ENCODE data around the gene MRM1.

Gene MRM1

DNA sequence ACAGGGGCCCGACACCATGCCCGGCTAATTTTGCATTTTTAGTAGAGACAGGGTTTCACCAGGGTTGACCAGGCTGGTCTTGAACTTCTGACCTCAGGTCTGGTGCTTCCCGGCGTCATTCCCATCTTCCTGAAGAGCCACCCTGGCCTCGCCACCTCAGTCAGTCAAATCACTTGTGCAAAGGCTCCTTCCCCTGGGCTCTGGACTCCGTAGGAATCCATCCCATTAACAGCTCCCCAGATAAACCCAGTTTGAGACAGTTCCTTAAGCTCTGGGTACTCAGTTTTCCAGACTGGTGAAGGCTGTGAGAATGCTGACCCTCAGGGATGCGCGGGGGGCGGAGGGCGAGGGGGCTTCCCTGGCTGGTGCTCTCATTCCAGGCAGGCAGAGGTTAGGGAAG, 39.5 kb downstream of the MRM1 start:
- peaks cover 74% of the 10 kb centered on the region for H3K27me3 Mint-ChIP-seq
- no peak overlapping the region for H3K4me3 Mint-ChIP-seq
- DNase-seq (no peak), ATAC-seq (no peak)
- peaks cover 23% of the 10 kb centered on the region for H3K4me1 Mint-ChIP-seq
- H3K27ac Mint-ChIP-seq = no peak overlapping the region
- H3K9me3 Mint-ChIP-seq = no peaks in the 10 kb centered on the region

DNA sequence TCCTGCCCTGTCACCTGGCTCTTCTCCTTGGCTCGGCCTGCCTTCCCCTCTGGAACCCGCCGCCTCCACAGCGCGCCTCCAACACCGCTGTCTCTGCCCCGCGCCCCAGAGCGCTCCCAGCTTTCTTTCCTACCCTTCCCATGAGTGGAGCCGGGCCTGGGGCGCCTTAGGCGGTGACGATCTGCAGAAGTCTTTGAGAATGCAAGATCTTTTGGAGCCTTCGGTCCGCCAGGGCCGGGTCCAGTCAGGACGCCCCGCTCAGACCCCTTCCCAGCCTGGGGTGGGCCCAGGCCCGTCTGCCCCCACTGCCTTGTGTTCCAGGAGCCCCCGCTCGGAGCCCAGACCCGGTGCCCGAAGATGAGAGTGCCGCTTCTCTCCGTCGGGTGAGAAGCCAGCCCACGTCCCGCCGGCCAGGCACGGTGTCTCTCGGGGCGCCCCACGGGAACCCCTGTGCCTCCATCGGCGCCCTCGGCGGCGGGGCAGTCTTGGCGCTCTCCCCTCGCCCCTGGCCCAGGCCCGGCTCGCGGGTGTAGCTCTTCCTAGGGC, 40.0 kb downstream of the MRM1 start:
- no peaks in the 10 kb centered on the region for H3K9me3 Mint-ChIP-seq
- peaks cover 23% of the 10 kb centered on the region for H3K4me1 Mint-ChIP-seq
- H3K27me3 Mint-ChIP-seq = peaks cover 79% of the 10 kb centered on the region
- H3K4me3 Mint-ChIP-seq = peak overlapping the region; percentile 87 to 93
- ATAC-seq (peak; percentile 37), DNase-seq (no peak)
- H3K27ac Mint-ChIP-seq = no peak overlapping the region

DNA sequence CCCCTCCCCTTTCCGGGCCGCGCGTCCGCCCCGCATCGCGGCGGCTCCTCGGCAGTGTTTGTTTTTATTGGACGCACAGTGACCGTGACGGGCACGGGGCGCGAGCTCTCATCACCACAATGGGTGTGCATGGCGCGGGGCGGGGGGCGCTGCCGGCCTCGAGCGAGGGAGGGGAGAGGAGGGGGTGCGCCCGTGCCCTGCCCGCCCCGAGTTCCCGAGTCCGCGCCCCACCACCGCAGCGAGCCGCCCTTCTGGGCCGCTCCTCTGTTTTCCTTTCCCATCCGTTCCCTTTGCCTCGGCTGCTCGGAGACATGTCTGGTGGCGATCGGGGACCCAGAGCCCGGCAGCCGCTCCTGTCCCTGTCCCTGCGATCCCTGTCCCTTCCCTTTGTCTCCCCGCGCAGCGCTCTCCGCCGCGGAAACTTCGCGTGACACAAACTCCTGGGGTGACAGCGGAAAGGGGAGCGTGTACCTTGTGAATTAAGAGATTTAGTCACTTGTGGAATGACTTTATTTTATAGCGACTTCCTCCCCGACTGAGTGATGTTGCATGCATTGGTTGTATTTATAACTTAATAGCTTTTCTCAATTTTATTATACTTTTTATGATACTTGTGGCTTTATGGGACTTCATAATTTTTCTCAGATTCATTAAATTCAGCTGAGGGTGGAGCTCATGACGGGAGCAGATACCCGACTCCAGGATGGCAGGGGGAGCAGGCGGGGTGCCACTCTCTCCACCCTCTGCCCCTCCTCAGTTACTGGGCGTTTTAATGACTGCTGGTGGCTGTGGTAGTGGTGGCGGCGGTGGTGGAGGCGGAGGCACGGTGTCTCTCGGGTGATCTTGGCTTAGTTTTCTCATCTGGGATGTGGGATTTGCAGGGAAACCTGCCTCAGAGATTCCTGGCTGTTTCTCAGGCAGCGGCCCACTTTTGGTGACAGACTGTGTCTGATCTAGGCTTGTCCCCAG, 40.8 kb downstream of the MRM1 start:
- H3K4me1 Mint-ChIP-seq = peaks cover 23% of the 10 kb centered on the region
- peak overlapping the region; percentile 35 to 82 for H3K27ac Mint-ChIP-seq
- DNase-seq = no peak
- ATAC-seq = peak; percentile 52
- peaks cover 86% of the 10 kb centered on the region for H3K27me3 Mint-ChIP-seq
- H3K9me3 Mint-ChIP-seq = no peaks in the 10 kb centered on the region
- peak overlapping the region; percentile 87 to 93 for H3K4me3 Mint-ChIP-seq

DNA sequence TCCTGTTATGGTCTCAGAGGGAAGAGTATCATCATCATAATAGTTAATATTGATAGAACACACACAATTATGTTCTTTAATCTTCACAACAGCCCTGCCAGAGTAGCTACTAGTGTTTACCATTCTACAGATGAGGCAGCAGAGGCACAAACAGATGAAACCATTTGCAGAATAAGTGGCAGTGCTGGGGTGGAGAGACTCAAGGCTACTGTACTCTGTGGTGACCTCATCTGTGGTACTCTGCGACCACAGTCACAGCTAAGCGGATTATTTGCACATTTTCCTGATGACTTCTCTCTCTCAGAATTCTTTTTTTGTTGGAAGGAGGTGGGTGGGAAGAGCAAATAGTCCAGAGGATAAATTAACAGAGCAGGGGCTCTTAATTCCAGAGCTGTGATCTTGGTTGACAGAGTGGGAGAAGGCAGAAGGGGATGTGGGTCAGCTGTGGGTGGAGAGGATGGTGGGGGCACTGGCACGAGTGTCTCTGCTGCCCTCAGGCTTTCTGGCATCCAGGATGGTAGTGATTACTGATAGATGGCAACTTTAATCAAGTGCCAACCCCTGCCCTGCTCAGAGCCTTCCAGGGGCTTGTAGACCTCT, 41.8 kb downstream of the MRM1 start:
- ATAC-seq (no peak), DNase-seq (no peak)
- Mint-ChIP-seq H3K27ac (no peak overlapping the region), H3K27me3 (peaks cover 84% of the 10 kb centered on the region), H3K9me3 (no peaks in the 10 kb centered on the region), H3K4me1 (peaks cover 23% of the 10 kb centered on the region), H3K4me3 (peak overlapping the region in 1 of 2 donors; percentile 93)

DNA sequence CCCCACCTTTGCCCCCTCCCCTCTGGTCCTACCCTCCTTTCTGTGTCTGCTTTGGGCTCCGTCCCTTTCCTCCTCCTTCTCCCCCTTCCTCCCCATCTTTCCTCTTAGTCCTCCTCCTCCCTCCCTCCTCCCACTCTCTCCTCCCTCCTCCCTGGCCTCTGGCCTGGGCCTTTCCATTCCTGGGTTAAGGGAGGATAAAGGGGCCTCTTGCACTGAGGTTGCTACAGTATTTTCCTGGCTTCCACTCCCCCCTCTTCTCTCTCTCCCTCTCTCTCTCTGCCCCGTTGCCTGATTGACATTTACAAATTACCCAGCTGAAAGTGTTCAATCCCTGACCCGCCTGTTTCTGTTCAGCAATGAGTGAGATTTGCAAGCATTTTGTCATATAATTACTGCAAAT, 44.0 kb downstream of the MRM1 start:
- no peak overlapping the region for H3K27ac Mint-ChIP-seq
- H3K4me3 Mint-ChIP-seq = no peak overlapping the region
- H3K27me3 Mint-ChIP-seq = peaks cover 75% of the 10 kb centered on the region
- DNase-seq (no peak), ATAC-seq (no peak)
- peaks cover 23% of the 10 kb centered on the region for H3K4me1 Mint-ChIP-seq
- no peaks in the 10 kb centered on the region for H3K9me3 Mint-ChIP-seq

DNA sequence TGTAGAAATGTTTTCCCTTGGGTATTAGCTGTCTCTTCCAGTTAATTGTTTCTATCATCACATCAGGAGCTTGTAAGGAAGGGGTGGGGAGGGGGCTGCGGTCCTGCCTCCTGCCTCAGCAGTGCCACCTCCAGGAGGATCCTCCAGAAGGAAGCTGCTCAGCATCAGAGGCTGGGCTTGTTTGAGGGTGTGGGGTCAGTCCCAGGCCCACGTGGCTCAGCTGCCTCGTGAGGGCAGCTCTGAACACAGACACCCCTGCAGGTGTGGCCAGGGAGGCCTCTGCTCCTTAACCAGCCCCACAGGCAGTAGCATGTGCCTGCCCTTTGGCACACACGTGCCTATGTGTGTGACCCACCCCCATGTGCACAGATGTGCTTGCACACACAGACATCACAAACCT, 46.3 kb downstream of the MRM1 start:
- Mint-ChIP-seq H3K4me1 (peaks cover 6% of the 10 kb centered on the region), H3K9me3 (no peaks in the 10 kb centered on the region), H3K27ac (no peak overlapping the region), H3K4me3 (no peak overlapping the region), H3K27me3 (peaks cover 66% of the 10 kb centered on the region)
- ATAC-seq (no peak), DNase-seq (no peak)

DNA sequence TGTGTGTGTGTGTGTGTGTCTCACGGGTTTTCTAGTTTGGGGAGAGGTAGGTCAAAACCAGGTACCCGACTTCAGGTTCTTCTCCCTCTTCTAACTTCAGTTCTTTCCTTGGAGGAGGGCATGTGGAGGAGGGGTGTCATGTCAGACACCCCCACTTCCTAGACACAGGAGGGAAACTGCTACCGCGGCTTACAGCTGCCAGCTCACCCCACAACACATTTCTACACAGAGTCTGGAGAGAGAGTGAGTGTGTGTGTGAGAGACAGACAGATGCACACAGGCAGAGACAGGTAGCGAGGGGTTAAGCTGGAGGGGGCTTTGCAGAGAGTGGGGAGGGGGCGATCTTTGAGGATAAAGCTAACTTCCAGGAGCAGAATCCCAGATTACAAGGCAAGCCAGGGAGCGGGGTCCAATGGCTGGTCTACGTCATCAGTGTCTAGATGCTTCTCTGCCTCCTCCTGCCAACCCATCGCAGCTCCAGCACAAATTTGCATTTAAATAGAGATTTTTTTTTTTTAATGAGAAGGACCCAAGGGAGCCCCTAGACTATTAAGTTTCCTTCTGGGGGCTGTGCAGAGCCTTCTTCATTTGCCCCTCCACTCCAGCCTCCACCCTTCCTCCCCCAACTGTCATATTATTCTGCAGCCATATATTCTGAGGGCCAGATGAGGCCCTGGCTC, 48.9 kb downstream of the MRM1 start:
- DNase-seq = no peak
- Mint-ChIP-seq H3K4me3 (no peak overlapping the region), H3K4me1 (no peaks in the 10 kb centered on the region), H3K27ac (no peak overlapping the region), H3K27me3 (peaks cover 56% of the 10 kb centered on the region), H3K9me3 (no peaks in the 10 kb centered on the region)
- ATAC-seq = no peak

DNA sequence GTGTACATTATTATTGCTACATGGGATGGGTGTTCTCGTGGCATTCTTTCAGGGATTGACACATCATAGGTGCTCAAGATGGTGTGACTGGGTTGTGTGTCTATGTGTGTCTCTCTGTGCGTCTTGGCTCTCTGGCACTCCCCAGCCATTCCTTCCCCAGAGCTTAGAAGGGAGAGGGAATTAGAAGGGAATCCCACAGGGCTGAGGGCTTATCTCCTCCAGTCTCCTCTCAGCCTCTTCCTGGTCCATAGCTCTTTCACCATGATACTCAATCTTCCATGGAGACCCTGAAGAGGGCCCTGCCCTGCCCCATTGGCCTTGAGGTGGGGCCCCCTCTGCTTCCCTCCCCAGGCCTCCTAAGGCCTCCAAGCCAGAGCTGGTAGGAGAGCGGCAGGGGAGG, 52.0 kb downstream of the MRM1 start:
- no peaks in the 10 kb centered on the region for H3K9me3 Mint-ChIP-seq

DNA sequence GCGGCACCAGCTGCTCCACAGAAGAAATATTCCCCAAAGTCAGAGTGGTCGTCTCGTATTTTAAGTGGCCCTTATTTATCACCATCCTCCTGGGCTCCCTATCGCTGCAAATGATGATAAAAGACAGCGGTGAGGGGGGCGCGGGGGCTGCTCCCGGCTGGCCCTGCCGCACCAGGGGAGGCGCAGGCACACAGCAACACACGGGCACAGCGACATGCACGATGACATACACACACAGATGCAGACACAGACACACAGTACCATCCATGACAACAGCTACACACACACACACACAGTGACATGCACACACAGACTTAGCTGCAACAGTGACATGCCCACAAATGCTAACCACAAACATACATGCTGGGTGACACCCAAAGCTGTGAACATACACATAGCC, 52.5 kb downstream of the MRM1 start:
- ATAC-seq = no peak
- Mint-ChIP-seq H3K4me3 (no peak overlapping the region), H3K27me3 (peaks cover 66% of the 10 kb centered on the region), H3K9me3 (no peaks in the 10 kb centered on the region), H3K27ac (no peak overlapping the region), H3K4me1 (peaks cover 17% of the 10 kb centered on the region)
- DNase-seq = no peak

More for the DNA sequence above, 52.0 kb downstream of the MRM1 start:
- Mint-ChIP-seq H3K27me3 (peaks cover 69% of the 10 kb centered on the region), H3K4me1 (peaks cover 17% of the 10 kb centered on the region), H3K27ac (no peak overlapping the region), H3K4me3 (no peak overlapping the region)
- DNase-seq = no peak
- ATAC-seq = no peak

DNA sequence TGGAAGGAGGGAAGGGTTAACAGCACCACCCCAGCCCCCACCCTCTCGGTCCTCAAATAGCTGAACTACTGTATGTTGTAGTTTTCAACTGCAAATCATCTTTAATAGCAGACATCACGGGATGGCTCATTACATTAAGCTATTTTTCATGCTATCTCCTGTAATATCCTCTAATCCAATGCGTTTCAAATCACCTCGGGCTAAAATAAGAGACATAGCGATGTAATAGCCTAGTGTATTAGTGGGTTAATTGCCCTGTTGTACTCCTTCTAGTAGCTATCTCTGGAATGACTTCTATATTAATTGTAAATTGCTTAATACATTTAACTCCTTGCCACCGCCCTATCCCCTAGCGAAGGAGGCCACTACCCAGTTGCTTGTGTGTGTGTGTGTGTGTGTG, 54.3 kb downstream of the MRM1 start:
- Mint-ChIP-seq H3K9me3 (no peaks in the 10 kb centered on the region), H3K27me3 (peaks cover 67% of the 10 kb centered on the region), H3K27ac (no peak overlapping the region), H3K4me1 (peaks cover 17% of the 10 kb centered on the region), H3K4me3 (no peak overlapping the region)
- DNase-seq (no peak), ATAC-seq (no peak)

DNA sequence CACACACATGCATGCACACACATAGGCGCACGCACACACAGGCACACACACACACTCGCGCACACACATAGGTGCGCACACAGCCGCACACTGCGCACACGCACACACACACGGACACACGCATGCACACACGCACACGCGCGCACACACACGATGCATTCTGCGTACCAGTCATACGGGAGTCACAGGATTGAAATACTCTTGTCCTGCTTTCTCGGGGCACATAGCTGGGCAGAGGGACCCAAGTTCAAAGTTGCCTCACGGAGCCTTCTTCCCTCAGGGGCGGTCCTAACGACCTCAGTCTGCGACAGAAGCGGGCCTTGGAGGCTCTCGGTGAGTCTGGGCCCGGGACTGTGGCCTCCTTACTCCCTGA, 56.0 kb downstream of the MRM1 start:
- Mint-ChIP-seq H3K4me3 (peak overlapping the region; percentile 74 to 81), H3K4me1 (peaks cover 17% of the 10 kb centered on the region), H3K27ac (no peak overlapping the region), H3K27me3 (peaks cover 55% of the 10 kb centered on the region), H3K9me3 (no peaks in the 10 kb centered on the region)
- DNase-seq (no peak), ATAC-seq (peak; percentile 11)

DNA sequence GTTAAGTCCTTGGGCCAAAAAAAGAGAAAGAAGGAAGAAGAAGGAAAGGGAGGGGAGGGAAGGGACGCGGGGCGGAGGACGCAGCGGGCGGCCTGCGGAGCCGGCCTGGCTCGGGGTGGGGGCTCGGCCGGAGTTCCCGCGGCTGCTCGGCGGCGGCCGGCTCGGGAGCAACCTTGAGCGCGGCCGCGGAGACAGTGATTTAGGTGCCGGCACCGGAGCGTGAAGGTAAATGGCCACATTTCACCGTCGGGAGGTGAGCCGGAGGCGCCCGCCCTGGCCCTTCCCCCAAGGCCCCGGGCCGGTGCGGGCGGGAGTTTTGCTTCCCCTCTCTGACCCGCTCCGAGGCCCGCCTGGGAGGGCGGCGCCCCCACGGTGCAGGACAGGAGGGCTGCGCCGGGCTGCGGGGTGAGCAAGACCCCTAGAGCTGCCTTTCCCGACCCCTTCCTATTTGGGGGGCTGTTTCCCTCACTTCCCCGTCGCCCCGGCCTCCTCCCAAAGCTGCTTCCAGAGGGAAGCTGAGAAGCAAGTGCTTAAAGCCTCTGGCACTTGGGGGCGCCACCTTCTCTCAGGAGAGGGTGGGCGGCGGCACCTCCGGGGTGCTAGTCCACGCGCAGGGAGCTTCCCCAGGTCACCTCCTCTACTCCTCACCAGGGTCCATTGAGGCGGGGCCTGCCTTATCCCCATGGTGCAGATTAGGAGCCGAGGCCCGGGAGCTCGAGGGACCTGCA, 56.5 kb downstream of the MRM1 start:
- DNase-seq (peak; percentile 18 to 31), ATAC-seq (peak; percentile 69)
- Mint-ChIP-seq H3K9me3 (no peaks in the 10 kb centered on the region), H3K27me3 (peaks cover 55% of the 10 kb centered on the region), H3K27ac (no peak overlapping the region), H3K4me3 (peak overlapping the region; percentile 80 to 84), H3K4me1 (peaks cover 17% of the 10 kb centered on the region)
